HL-60 (cell line): ENCODE results near the gene KCNH2.

Experiments used
- DNase-seq, 2 experiments: peaks; one replicate each; pipeline ENCODE4 v3.0.0-alpha.2; 2010 to 2020; ENCODE audit warnings: low read depth in 1 of 2, low spot score in 1 of 2
- H3K27ac ChIP-seq: fragments of 250-450 bp; sonication (Bioruptor Pico); replicated peaks from 2 replicates; pipeline ENCODE4 v1.5.1; 2020; ENCODE audit warnings: mild to moderate bottlenecking, moderate library complexity
- H3K27me3 ChIP-seq: fragments of 250-450 bp; sonication (Bioruptor Pico); 2 replicates; pipeline ENCODE4 v1.5.1; 2021; ENCODE audit warnings: mild to moderate bottlenecking, moderate library complexity; ENCODE audit not compliant: insufficient read depth, poor library complexity, severe bottlenecking
- H3K4me3 ChIP-seq: replicated peaks from 2 replicates; pipeline ENCODE4 v1.5.1; 2011; ENCODE audit warnings: mild to moderate bottlenecking, control low read depth, low read length; ENCODE audit not compliant: insufficient read depth
- CTCF ChIP-seq: IDR thresholded peaks from one replicate; pipeline ENCODE4 v1.5.1; 2011; ENCODE audit warnings: low read length, control low read depth, inconsistent platforms; ENCODE audit not compliant: insufficient read depth
- GABPA ChIP-seq: IDR thresholded peaks from 2 replicates; pipeline ENCODE4 v1.6.1; 2012; ENCODE audit warnings: low read depth
- POLR2AphosphoS5 ChIP-seq: IDR thresholded peaks from 2 replicates; pipeline ENCODE4 v1.6.1; 2012; ENCODE audit warnings: low read depth
- REST ChIP-seq: IDR thresholded peaks from 2 replicates; pipeline ENCODE4 v1.6.1; 2012; ENCODE audit warnings: low read depth; ENCODE audit not compliant: insufficient replicate concordance
- SPI1 ChIP-seq: IDR thresholded peaks from 2 replicates; pipeline ENCODE4 v1.6.1; 2012; ENCODE audit warnings: low read depth, mild to moderate bottlenecking, borderline replicate concordance

The KCNH2 gene

GRCh38 chr7:150996376-150997074 is 18.4 kb upstream of the KCNH2 start:
- no peak overlapping the region for H3K4me3 ChIP-seq
- TF ChIP-seq SPI1 (no peak), GABPA (no peak), REST (no peak), CTCF (no peak), POLR2AphosphoS5 (no peak; the same call in 1 of the 2 replicates)
- 0 out of 2 replicates have a peak overlapping the region, but pooled peaks have one; percentile 0 for H3K27ac ChIP-seq
- DNase-seq = peak; percentile 51 to 56
- no peaks in the 10 kb centered on the region for H3K27me3 ChIP-seq

- DNase-seq = no peak
- no peaks in the 10 kb centered on the region for H3K27me3 ChIP-seq
- H3K4me3 ChIP-seq = no peak overlapping the region
- TF ChIP-seq POLR2AphosphoS5 (no peak), SPI1 (no peak), CTCF (no peak), REST (no peak), GABPA (no peak)
- no peak overlapping the region for H3K27ac ChIP-seq
These were observed 16.9 kb upstream of the KCNH2 start for GRCh38 chr7:150994838-150995510.

GRCh38 chr7:150994141-150994837 is 16.2 kb upstream of the KCNH2 start:
- DNase-seq = peak; percentile 29 to 76
- Histone ChIP-seq H3K27me3 (no peaks in the 10 kb centered on the region), H3K27ac (peak overlapping the region; percentile 27; the same call in 1 of the 2 replicates), H3K4me3 (no peak overlapping the region)
- no peak for TF ChIP-seq CTCF
- peak; percentile 43; the same call in 1 of the 2 replicates for TF ChIP-seq POLR2AphosphoS5
- peak; percentile 94 for TF ChIP-seq SPI1
